H9 (cell line): ENCODE measurements around the gene WFS1. TPM values are rescaled to one million over a fixed set of nuclear protein-coding genes. Genes with fewer than 3 reads are reported as not detected.

Source experiments
- DNase-seq: peaks from one replicate; pipeline ENCODE4 v3.0.0-alpha.2; 2017
- H2AFZ ChIP-seq: one replicate; pipeline ENCODE4 v1.6.1; 2013; ENCODE audit warnings: mild to moderate bottlenecking, low read length, control low read depth, moderate library complexity
- H2AK5ac ChIP-seq: 2 replicates; pipeline ENCODE4 v1.6.1; 2013; ENCODE audit warnings: low read length, control low read depth, mixed read lengths; ENCODE audit not compliant: insufficient read length
- H2BK120ac ChIP-seq: one replicate; pipeline ENCODE4 v1.6.1; 2013; ENCODE audit warnings: low read depth, mild to moderate bottlenecking, low read length, control low read depth, inconsistent platforms; ENCODE audit not compliant: poor library complexity, severe bottlenecking
- H2BK12ac ChIP-seq: 2 replicates; pipeline ENCODE4 v1.6.1; 2013; ENCODE audit warnings: low read length, control low read depth, mixed read lengths, low read depth; ENCODE audit not compliant: insufficient read length
- H2BK15ac ChIP-seq: 2 replicates; pipeline ENCODE4 v1.6.1; 2013; ENCODE audit warnings: low read depth, low read length, control low read depth
- H2BK20ac ChIP-seq: one replicate; pipeline ENCODE4 v1.6.1; 2013; ENCODE audit warnings: low read depth, mild to moderate bottlenecking, low read length, control low read depth, inconsistent platforms; ENCODE audit not compliant: poor library complexity, severe bottlenecking
- H2BK5ac ChIP-seq: 2 replicates; pipeline ENCODE4 v1.6.1; 2013; ENCODE audit warnings: low read length, control low read depth, mixed read lengths; ENCODE audit not compliant: insufficient read length
- H3K14ac ChIP-seq: 2 replicates; pipeline ENCODE4 v1.6.1; 2013; ENCODE audit warnings: low read length, control low read depth; ENCODE audit not compliant: insufficient read depth
- H3K18ac ChIP-seq: 2 replicates; pipeline ENCODE4 v1.6.1; 2013; ENCODE audit warnings: low read depth, mild to moderate bottlenecking, mixed read lengths, low read length, control low read depth; ENCODE audit not compliant: insufficient read length
- H3K23ac ChIP-seq: 2 replicates; pipeline ENCODE4 v1.6.1; 2013; ENCODE audit warnings: low read length, control low read depth, mixed read lengths, low read depth; ENCODE audit not compliant: insufficient read length
- H3K23me2 ChIP-seq: 2 replicates; pipeline ENCODE4 v1.6.1; 2013; ENCODE audit warnings: low read depth, mild to moderate bottlenecking, mixed read lengths, low read length, control low read depth; ENCODE audit not compliant: insufficient read length, poor library complexity, severe bottlenecking
- H3K27ac ChIP-seq: 2 replicates; pipeline ENCODE4 v1.5.1; 2013; ENCODE audit warnings: low read length, control low read depth, mixed read lengths, low read depth; ENCODE audit not compliant: insufficient read length
- H3K27me3 ChIP-seq: 2 replicates; pipeline ENCODE4 v1.6.1; 2013; ENCODE audit warnings: low read length, control low read depth, inconsistent platforms; ENCODE audit not compliant: insufficient read depth
- H3K4ac ChIP-seq: 2 replicates; pipeline ENCODE4 v1.6.1; 2013; ENCODE audit warnings: low read depth, mild to moderate bottlenecking, control low read depth, inconsistent platforms, low read length, moderate library complexity
- H3K4me1 ChIP-seq: 2 replicates; pipeline ENCODE4 v1.6.1; 2013; ENCODE audit warnings: low read length, control low read depth, inconsistent platforms; ENCODE audit not compliant: insufficient read depth
- H3K4me2 ChIP-seq: 2 replicates; pipeline ENCODE4 v1.6.1; 2013; ENCODE audit warnings: low read length, control low read depth, mixed read lengths; ENCODE audit not compliant: insufficient read length, insufficient read depth
- H3K56ac ChIP-seq: 2 replicates; pipeline ENCODE4 v1.6.1; 2013; ENCODE audit warnings: low read depth, mild to moderate bottlenecking, mixed read lengths, low read length, control low read depth; ENCODE audit not compliant: insufficient read length
- H3K79me1 ChIP-seq: 2 replicates; pipeline ENCODE4 v1.6.1; 2013; ENCODE audit warnings: low read depth, mild to moderate bottlenecking, moderate library complexity, low read length, control low read depth, inconsistent platforms; ENCODE audit not compliant: insufficient read depth, poor library complexity, severe bottlenecking
- H3K79me2 ChIP-seq: 2 replicates; pipeline ENCODE4 v1.6.1; 2013; ENCODE audit warnings: low read length, control low read depth, inconsistent platforms; ENCODE audit not compliant: insufficient read depth
- H3K9ac ChIP-seq: 2 replicates; pipeline ENCODE4 v1.6.1; 2013; ENCODE audit warnings: low read length, control low read depth, mixed read lengths; ENCODE audit not compliant: insufficient read length; ENCODE audit errors: extremely low read depth
- H3K9me3 ChIP-seq: one replicate; pipeline ENCODE4 v1.6.1; 2013; ENCODE audit warnings: low read depth, low read length, inconsistent platforms; ENCODE audit not compliant: control insufficient read depth
- H3T11ph ChIP-seq: one replicate; pipeline ENCODE4 v1.6.1; 2013; ENCODE audit warnings: mild to moderate bottlenecking, low read length, control low read depth, inconsistent platforms
- H4K20me1 ChIP-seq: one replicate; pipeline ENCODE4 v1.6.1; 2013; ENCODE audit not compliant: control insufficient read depth, insufficient read length, insufficient read depth
- H4K5ac ChIP-seq: 2 replicates; pipeline ENCODE4 v1.6.1; 2013; ENCODE audit warnings: low read depth, mild to moderate bottlenecking, mixed read lengths, low read length, control low read depth; ENCODE audit not compliant: insufficient read length
- H4K8ac ChIP-seq: replicated peaks from 2 replicates; pipeline ENCODE4 v1.6.1; 2013; ENCODE audit warnings: low read length, control low read depth, mixed read lengths, low read depth; ENCODE audit not compliant: insufficient read length
- H4K91ac ChIP-seq: 2 replicates; pipeline ENCODE4 v1.6.1; 2013; ENCODE audit warnings: low read depth, mild to moderate bottlenecking, moderate library complexity, mixed read lengths, low read length, control low read depth; ENCODE audit not compliant: insufficient read length
- H3K27ac Mint-ChIP-seq, 3 experiments: 2 replicates in 2 of 3; 3 replicates in 1 of 3; pipeline ENCODE4 v1.8.0; 2020 to 2021; ENCODE audit warnings: mixed read lengths in 3 of 3, mild to moderate bottlenecking in 1 of 3, moderate library complexity in 1 of 3
- H3K27me3 Mint-ChIP-seq: 2 replicates; pipeline ENCODE4 v1.8.0; 2021; ENCODE audit warnings: low read depth, mild to moderate bottlenecking, moderate library complexity, mixed read lengths
- H3K36me3 Mint-ChIP-seq, 3 experiments: 2 replicates in 2 of 3; 3 replicates in 1 of 3; pipeline ENCODE4 v1.8.0; 2020 to 2021; ENCODE audit warnings: low read depth in 3 of 3, mixed read lengths in 3 of 3; ENCODE audit not compliant: insufficient read depth in 1 of 3
- H3K4me1 Mint-ChIP-seq, 2 experiments: 2 replicates each; pipeline ENCODE4 v1.8.0; 2020; ENCODE audit warnings: mixed read lengths in 2 of 2
- H3K4me3 Mint-ChIP-seq, 2 experiments: 2 replicates in 1 of 2; 3 replicates in 1 of 2; pipeline ENCODE4 v1.8.0; 2020 to 2021; ENCODE audit warnings: mild to moderate bottlenecking in 2 of 2, mixed read lengths in 2 of 2, moderate library complexity in 1 of 2
- H3K9me3 Mint-ChIP-seq, 2 experiments: 2 replicates in 1 of 2; 3 replicates in 1 of 2; pipeline ENCODE4 v1.8.0; 2020; ENCODE audit warnings: mild to moderate bottlenecking in 2 of 2, mixed read lengths in 2 of 2, moderate library complexity in 1 of 2
- WGBS: extraction: QIAGEN DNeasy Blood & Tissue Kit; methylation state at CpG from one replicate; pipeline ENCODE4 v1.1.7; 2013; ENCODE audit warnings: missing lambda C conversion rate, low lambda C conversion rate, mixed read lengths; ENCODE audit not compliant: insufficient read length; ENCODE audit errors: extremely low coverage; 5-methylcytosine and 5-hydroxymethylcytosine counted together
- total RNA-seq: library from RNA; stranded (reverse); gene quantifications from 2 replicates; pipeline ENCODE4 v1.2.1, GENCODE V29; 2021
- TF ChIP-seq, protein P1 (sequence below): fragments of 200-600 bp; sonication (generic); conservative IDR thresholded peaks from 3 replicates; pipeline ENCODE4 v1.8.0; 2021; ENCODE audit warnings: antibody characterized with exemption, mild to moderate bottlenecking

Gene WFS1
- total RNA-seq, 1 experiment from 2014 or later = 18.9 TPM

DNA sequence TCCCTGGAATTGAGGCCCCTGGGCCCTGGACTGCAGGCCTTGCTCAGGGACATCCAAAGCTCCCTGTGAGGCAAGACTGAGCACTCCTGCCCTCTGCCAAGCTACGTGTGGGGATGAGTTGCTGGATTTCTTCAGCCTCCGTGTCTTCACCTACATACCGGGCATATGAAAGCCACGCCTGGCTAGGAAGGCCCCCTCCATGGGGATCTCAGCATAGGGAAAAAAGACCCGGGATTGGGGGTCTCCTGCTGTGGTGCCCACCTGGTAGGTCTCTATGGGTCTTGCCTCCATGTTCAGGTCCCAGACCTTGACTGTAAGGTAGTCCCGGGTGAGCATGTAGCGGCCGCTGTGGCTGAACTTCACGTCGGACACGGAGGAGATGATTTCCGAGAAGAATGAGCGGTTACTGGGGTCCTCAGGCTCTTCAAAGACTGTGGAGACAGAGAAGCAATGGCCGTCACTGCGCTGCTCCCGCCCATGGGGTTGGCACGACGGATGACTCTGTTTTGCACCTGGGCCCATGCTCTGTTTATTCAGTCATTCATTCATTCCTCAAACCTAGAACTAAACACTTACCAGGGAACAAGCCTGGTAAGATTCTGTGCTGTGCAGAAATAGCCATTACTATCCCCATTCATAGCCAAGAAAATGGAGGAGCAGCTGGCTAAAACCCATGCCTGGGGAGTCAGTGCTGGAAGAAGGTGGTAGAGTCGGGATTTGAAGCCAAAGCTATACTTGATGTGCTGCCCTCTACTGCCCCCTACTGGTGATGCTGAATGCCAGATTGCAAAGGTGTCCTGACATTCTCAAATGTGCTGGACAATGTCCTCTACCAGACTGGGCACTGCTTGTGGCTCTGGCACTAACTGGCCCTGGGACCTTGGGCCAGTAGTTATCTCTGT, 63.9 kb downstream of the WFS1 start:
- no peak overlapping the region for H3K27ac ChIP-seq
- no peak overlapping the region for H3K18ac ChIP-seq
- no peak overlapping the region for H2BK12ac ChIP-seq
- DNase-seq = no peak
- no peak overlapping the region for H4K5ac ChIP-seq
- H3K27me3 ChIP-seq = no peaks in the 10 kb centered on the region
- Mint-ChIP-seq H3K4me1 (peaks cover 18 to 19% of the 10 kb centered on the region in 2 experiments), H3K36me3 (peaks cover 0 to 14% (median 4%) of the 10 kb centered on the region in 3 experiments; a peak in 5 of 7 replicates), H3K9me3 (peaks cover 10 to 27% of the 10 kb centered on the region in 2 experiments), H3K27me3 (peaks cover 14% of the 10 kb centered on the region), H3K4me3 (no peak overlapping the region), H3K27ac (0 out of 7 replicates have a peak overlapping the region, but pooled peaks of 1 of the 3 experiments have one; percentile 23)
- H2AFZ ChIP-seq = no peak overlapping the region
- no peaks in the 10 kb centered on the region for H3K9me3 ChIP-seq
- H4K91ac ChIP-seq = no peak overlapping the region
- TF ChIP-seq, protein P1, sequence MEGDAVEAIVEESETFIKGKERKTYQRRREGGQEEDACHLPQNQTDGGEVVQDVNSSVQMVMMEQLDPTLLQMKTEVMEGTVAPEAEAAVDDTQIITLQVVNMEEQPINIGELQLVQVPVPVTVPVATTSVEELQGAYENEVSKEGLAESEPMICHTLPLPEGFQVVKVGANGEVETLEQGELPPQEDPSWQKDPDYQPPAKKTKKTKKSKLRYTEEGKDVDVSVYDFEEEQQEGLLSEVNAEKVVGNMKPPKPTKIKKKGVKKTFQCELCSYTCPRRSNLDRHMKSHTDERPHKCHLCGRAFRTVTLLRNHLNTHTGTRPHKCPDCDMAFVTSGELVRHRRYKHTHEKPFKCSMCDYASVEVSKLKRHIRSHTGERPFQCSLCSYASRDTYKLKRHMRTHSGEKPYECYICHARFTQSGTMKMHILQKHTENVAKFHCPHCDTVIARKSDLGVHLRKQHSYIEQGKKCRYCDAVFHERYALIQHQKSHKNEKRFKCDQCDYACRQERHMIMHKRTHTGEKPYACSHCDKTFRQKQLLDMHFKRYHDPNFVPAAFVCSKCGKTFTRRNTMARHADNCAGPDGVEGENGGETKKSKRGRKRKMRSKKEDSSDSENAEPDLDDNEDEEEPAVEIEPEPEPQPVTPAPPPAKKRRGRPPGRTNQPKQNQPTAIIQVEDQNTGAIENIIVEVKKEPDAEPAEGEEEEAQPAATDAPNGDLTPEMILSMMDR = peak; percentile 75
- no peak overlapping the region for H2BK5ac ChIP-seq
- no peak overlapping the region for H3K9ac ChIP-seq
- H3K79me2 ChIP-seq = no peaks in the 10 kb centered on the region
- H3K4me1 ChIP-seq = no peaks in the 10 kb centered on the region
- H3K4ac ChIP-seq = no peak overlapping the region
- no peaks in the 10 kb centered on the region for H4K20me1 ChIP-seq
- no peak overlapping the region for H2BK15ac ChIP-seq
- no peaks in the 10 kb centered on the region for H3K23me2 ChIP-seq
- H3K56ac ChIP-seq = no peak overlapping the region
- H2BK120ac ChIP-seq = no peak overlapping the region
- no CpG with 5 or more reads among the region's 19 CpGs for WGBS
- H3K14ac ChIP-seq = no peak overlapping the region
- no peak overlapping the region for H3K4me2 ChIP-seq
- no peak overlapping the region for H4K8ac ChIP-seq
- H2AK5ac ChIP-seq = no peak overlapping the region
- no peak overlapping the region for H3K23ac ChIP-seq
- no peaks in the 10 kb centered on the region for H3K79me1 ChIP-seq
- no peak overlapping the region for H2BK20ac ChIP-seq
- H3T11ph ChIP-seq = no peak overlapping the region
